ENCODE measurements around the gene RNF133. TPM values are rescaled to one million over a fixed set of nuclear protein-coding genes. Genes with fewer than 3 reads are reported as not detected.

The RNF133 gene
- total RNA-seq, 4 donors from 2014 or later: 0.85 to 2.4 (median 1.1) TPM

DNA sequence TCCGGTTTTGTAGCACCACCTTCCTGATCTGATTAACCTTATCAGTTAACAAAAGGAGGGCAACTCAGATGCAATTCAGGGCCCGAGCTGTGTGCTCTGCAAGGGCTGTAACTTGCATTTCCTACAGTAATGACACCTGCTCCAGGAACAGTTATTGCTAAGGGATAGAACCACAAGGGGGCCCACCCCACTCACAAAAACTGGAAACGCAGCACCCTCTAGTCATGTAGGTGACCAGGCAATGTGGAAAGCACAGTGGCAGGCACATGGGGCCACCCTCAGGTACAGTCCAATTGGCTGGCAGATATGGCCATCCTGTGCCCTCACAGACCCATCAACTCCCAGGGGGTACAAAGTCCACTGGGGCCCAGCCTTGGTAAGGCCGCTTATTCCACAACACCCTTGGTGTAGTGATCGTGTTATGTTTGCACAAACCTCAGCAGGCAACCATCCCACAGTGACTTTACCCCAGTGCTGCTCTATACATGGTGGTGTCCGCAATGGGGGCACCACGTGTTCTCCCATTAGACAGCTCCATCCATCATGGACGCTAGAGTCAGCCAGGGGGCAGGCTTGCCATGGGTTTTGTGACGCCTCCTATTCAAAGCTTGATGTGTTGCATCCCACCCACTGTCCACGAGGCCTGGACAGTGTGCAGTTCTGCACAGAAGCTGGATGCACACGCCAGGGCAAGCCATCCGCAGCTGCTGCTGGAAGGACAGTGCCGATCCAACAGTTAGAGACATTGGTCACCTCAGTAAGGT is 9.4 kb downstream of the RNF133 start:
- TF ChIP-seq, protein P1, sequence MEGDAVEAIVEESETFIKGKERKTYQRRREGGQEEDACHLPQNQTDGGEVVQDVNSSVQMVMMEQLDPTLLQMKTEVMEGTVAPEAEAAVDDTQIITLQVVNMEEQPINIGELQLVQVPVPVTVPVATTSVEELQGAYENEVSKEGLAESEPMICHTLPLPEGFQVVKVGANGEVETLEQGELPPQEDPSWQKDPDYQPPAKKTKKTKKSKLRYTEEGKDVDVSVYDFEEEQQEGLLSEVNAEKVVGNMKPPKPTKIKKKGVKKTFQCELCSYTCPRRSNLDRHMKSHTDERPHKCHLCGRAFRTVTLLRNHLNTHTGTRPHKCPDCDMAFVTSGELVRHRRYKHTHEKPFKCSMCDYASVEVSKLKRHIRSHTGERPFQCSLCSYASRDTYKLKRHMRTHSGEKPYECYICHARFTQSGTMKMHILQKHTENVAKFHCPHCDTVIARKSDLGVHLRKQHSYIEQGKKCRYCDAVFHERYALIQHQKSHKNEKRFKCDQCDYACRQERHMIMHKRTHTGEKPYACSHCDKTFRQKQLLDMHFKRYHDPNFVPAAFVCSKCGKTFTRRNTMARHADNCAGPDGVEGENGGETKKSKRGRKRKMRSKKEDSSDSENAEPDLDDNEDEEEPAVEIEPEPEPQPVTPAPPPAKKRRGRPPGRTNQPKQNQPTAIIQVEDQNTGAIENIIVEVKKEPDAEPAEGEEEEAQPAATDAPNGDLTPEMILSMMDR (IDR thresholded peaks at IDR 0.05; ENCODE audit: low read depth): no peak

DNA sequence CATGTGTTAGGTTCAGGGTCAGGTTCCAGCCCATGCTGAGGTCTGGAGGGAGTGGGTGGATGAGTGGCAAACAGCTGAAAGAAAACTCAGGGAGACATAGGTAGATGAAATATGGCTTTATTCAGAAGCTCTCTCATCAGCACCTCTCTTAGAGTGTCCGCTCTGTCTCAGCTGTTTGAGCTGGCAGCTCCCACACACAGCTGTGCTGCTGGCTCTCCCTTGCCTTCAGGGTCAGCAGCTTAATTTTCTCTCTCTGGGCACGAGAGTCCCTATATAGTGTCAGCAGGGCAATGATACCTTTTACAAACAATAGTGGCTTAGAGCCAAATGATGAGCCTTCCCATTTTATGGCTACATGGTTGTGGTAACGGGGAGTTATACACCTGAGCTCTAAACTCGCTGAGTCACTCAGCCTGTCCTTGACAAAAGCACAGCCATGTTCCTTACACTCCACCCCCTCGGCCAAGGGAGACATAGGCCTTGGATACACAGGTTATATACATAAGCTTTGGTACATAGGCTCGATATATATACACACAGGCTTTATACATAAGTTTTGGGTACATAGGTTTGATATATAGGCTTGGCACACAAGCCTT is 10.4 kb downstream of the RNF133 start:
- TF ChIP-seq, protein P1 (IDR thresholded peaks at IDR 0.05; ENCODE audit: low read depth): no peak

GRCh38 chr7:122686360-122686878 is 12.5 kb downstream of the RNF133 start:
- TF ChIP-seq, protein P1 (IDR thresholded peaks at IDR 0.05; ENCODE audit: low read depth): no peak

- TF ChIP-seq, protein P1 (IDR thresholded peaks at IDR 0.05; ENCODE audit: low read depth): no peak
Observed at GRCh38 chr7:122684504-122684903, 14.4 kb downstream of the RNF133 start.

DNA sequence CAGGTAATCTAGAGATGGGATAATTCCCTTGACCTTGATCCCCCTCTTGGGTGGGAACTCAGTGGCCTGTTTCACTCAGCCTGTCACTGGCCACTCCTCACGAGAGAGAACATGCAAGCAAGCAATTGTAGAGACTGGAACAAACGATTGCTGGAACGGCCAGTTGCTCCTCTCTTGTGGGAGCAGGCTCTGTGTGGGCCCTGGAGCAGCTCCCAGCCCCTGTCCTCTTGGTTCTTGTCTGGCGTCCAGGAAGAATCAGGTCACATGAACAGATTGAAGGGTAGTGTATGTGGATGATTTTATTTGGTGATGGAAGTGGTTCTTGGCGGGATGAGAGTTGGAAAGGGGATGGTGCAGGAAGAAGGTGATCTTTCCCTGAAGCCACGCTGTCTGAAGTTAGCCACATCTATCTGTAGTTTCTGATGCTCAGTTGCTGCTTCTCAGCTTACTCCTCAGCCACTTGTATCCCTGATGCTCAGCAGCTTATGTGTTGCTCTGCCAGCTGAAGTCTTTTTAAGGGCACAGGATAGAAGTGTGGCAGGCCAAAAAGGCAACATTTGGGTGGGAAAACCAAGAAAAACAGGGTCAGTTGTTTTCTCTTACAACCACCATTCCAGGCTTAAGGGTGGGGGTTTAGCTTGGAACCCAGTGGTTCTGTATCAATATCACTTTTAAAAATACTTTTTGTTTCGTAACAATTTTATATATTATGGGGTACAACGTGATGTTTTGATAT is 15.9 kb downstream of the RNF133 start:
- TF ChIP-seq, protein P1 (IDR thresholded peaks at IDR 0.05; ENCODE audit: low read depth): no peak

- TF ChIP-seq, protein P1 (IDR thresholded peaks at IDR 0.05; ENCODE audit: low read depth): no peak
Observed at GRCh38 chr7:122679813-122680212, 19.1 kb downstream of the RNF133 start.

GRCh38 chr7:122677149-122677548 is 21.8 kb downstream of the RNF133 start:
- TF ChIP-seq, protein P1 (IDR thresholded peaks at IDR 0.05; ENCODE audit: low read depth): no peak
